ENCODE results near the gene SLC10A7.

SLC10A7 gene

GRCh38 chr4:146299607-146300006 is 222.1 kb downstream of the SLC10A7 start:
- H3K18ac ChIP-seq (ENCODE audit: low read depth in 1 of 2, low read length in 2 of 2), result no peak overlapping the region
- H3K14ac ChIP-seq (ENCODE audit: low read length in 2 of 2), result no peak overlapping the region
- H4K8ac ChIP-seq (ENCODE audit: low read length), result no peak overlapping the region
- no peak overlapping the region for H3K4ac ChIP-seq (ENCODE audit: low read depth in 1 of 2, low read length in 2 of 2)
- no peak overlapping the region for H2BK5ac ChIP-seq (ENCODE audit: low read depth, low read length, poor library complexity, severe bottlenecking)
- H2BK12ac ChIP-seq (ENCODE audit: low read length in 2 of 2), result no peak overlapping the region
- no peak overlapping the region for H2BK120ac ChIP-seq (ENCODE audit: low read depth, low read length)
- H3K9ac ChIP-seq (ENCODE audit: low read length), result no peak overlapping the region
- no peak overlapping the region for H2AK5ac ChIP-seq (ENCODE audit: low read length, severe bottlenecking)
- H2AFZ ChIP-seq (ENCODE audit: low read depth, low read length), result no peak overlapping the region
- WGBS, result 93% methylated on average over 3 of the region's 3 CpGs
- no peaks in the 10 kb centered on the region for H3K4me1 ChIP-seq (ENCODE audit: control insufficient read depth, insufficient read depth, low read depth, low read length)
- H3K23ac ChIP-seq (ENCODE audit: low read length in 2 of 2), result no peak overlapping the region
- no peak for DNase-seq
- no peak overlapping the region for H3K27ac ChIP-seq (ENCODE audit: low read length, poor library complexity, severe bottlenecking)
- H3K9me3 ChIP-seq (ENCODE audit: control insufficient read depth, low read length), result peaks cover 2% of the 10 kb centered on the region
- H3K36me3 ChIP-seq (ENCODE audit: control insufficient read depth in 1 of 2, insufficient read depth in 2 of 2, low read depth in 1 of 2, low read length in 2 of 2), result no peaks in the 10 kb centered on the region
- H3K4me2 ChIP-seq (ENCODE audit: low read length, poor library complexity, severe bottlenecking), result no peak overlapping the region
- H3K4me3 ChIP-seq (ENCODE audit: insufficient read depth in 1 of 2, low read depth in 1 of 2, low read length in 2 of 2), result no peak overlapping the region
- no peaks in the 10 kb centered on the region for H3K79me1 ChIP-seq (replicated peaks; ENCODE audit: low read length, poor library complexity, severe bottlenecking)
- H3K27me3 ChIP-seq (ENCODE audit: control insufficient read depth in 1 of 2, insufficient read depth in 1 of 2, low read length in 2 of 2), result no peaks in the 10 kb centered on the region
- H2BK15ac ChIP-seq (ENCODE audit: low read depth, poor library complexity, severe bottlenecking), result no peak overlapping the region
- H4K91ac ChIP-seq (ENCODE audit: low read length), result no peak overlapping the region

DNA sequence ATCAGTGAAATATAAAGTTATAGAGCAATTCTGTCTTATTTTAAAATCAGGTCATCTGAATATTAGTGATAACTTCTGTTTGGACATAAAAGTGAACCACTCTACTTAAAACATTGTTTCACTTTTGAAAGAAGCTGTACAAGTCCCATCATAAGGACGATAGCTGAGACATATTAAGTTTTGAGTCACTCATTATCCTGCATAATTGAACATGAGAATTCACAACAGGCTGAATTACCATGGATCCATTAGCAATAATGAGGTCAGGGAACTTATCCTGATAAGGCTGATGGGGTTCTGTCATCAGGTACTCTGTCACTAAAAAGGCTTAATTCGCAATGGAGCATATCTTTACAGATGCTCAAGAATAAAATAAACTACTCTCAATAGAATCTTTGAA is 227.0 kb downstream of the SLC10A7 start:
- Histone ChIP-seq H4K8ac (ENCODE audit: low read length) (no peak overlapping the region), H3K4me2 (ENCODE audit: low read length, poor library complexity, severe bottlenecking) (no peak overlapping the region), H3K9me3 (ENCODE audit: control insufficient read depth, low read length) (no peaks in the 10 kb centered on the region), H3K27me3 (ENCODE audit: control insufficient read depth in 1 of 2, insufficient read depth in 1 of 2, low read length in 2 of 2) (no peaks in the 10 kb centered on the region), H3K36me3 (ENCODE audit: control insufficient read depth in 1 of 2, insufficient read depth in 2 of 2, low read depth in 1 of 2, low read length in 2 of 2) (no peaks in the 10 kb centered on the region), H3K9ac (ENCODE audit: low read length) (no peak overlapping the region), H3K79me1 (replicated peaks; ENCODE audit: low read length, poor library complexity, severe bottlenecking) (no peaks in the 10 kb centered on the region), H2BK12ac (ENCODE audit: low read length in 2 of 2) (no peak overlapping the region), H4K91ac (ENCODE audit: low read length) (no peak overlapping the region), H3K23ac (ENCODE audit: low read length in 2 of 2) (no peak overlapping the region), H3K4me3 (ENCODE audit: insufficient read depth in 1 of 2, low read depth in 1 of 2, low read length in 2 of 2) (no peak overlapping the region), H3K4me1 (ENCODE audit: control insufficient read depth, insufficient read depth, low read depth, low read length) (no peaks in the 10 kb centered on the region), H2BK15ac (ENCODE audit: low read depth, poor library complexity, severe bottlenecking) (no peak overlapping the region), H3K27ac (ENCODE audit: low read length, poor library complexity, severe bottlenecking) (no peak overlapping the region), H2BK120ac (ENCODE audit: low read depth, low read length) (no peak overlapping the region), H3K14ac (ENCODE audit: low read length in 2 of 2) (no peak overlapping the region), H3K4ac (ENCODE audit: low read depth in 1 of 2, low read length in 2 of 2) (no peak overlapping the region), H2AFZ (ENCODE audit: low read depth, low read length) (no peak overlapping the region), H2AK5ac (ENCODE audit: low read length, severe bottlenecking) (no peak overlapping the region), H3K18ac (ENCODE audit: low read depth in 1 of 2, low read length in 2 of 2) (no peak overlapping the region), H2BK5ac (ENCODE audit: low read depth, low read length, poor library complexity, severe bottlenecking) (no peak overlapping the region)
- DNase-seq, result no peak
- 100% methylated on average over 2 of the region's 2 CpGs for WGBS

DNA sequence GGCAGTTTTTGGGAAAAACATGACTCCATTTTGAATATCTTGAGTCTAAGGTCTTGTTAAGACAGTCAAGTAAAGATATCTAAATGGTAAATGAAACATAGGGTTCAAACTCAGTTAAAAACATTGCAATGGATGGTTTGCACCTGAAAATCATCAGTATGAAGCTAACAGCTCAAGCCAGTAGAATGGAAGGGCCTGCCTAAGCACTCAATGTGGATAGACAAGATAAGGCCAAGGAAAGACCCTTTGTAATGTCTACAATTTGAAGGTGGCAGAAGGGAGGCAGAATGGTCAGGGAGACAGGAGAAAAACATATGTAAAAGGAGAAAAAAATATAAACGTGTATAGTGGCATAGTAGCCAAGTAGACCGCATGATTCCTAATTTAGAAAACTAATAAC is 229.2 kb downstream of the SLC10A7 start:
- H3K9me3 ChIP-seq (ENCODE audit: control insufficient read depth, low read length), result no peaks in the 10 kb centered on the region
- H3K23ac ChIP-seq (ENCODE audit: low read length in 2 of 2), result no peak overlapping the region
- H2BK15ac ChIP-seq (ENCODE audit: low read depth, poor library complexity, severe bottlenecking), result no peak overlapping the region
- H3K9ac ChIP-seq (ENCODE audit: low read length), result no peak overlapping the region
- no peak overlapping the region for H2BK120ac ChIP-seq (ENCODE audit: low read depth, low read length)
- H3K4me3 ChIP-seq (ENCODE audit: insufficient read depth in 1 of 2, low read depth in 1 of 2, low read length in 2 of 2), result no peak overlapping the region
- H4K8ac ChIP-seq (ENCODE audit: low read length), result no peak overlapping the region
- no peak overlapping the region for H2BK5ac ChIP-seq (ENCODE audit: low read depth, low read length, poor library complexity, severe bottlenecking)
- H3K79me1 ChIP-seq (replicated peaks; ENCODE audit: low read length, poor library complexity, severe bottlenecking), result no peaks in the 10 kb centered on the region
- WGBS, result no CpG with 5 or more reads among the region's 2 CpGs
- no peak overlapping the region for H3K4me2 ChIP-seq (ENCODE audit: low read length, poor library complexity, severe bottlenecking)
- no peak overlapping the region for H3K4ac ChIP-seq (ENCODE audit: low read depth in 1 of 2, low read length in 2 of 2)
- no peak overlapping the region for H4K91ac ChIP-seq (ENCODE audit: low read length)
- H3K27ac ChIP-seq (ENCODE audit: low read length, poor library complexity, severe bottlenecking), result no peak overlapping the region
- no peak overlapping the region for H2AFZ ChIP-seq (ENCODE audit: low read depth, low read length)
- no peaks in the 10 kb centered on the region for H3K4me1 ChIP-seq (ENCODE audit: control insufficient read depth, insufficient read depth, low read depth, low read length)
- no peak overlapping the region for H2AK5ac ChIP-seq (ENCODE audit: low read length, severe bottlenecking)
- H3K18ac ChIP-seq (ENCODE audit: low read depth in 1 of 2, low read length in 2 of 2), result no peak overlapping the region
- H2BK12ac ChIP-seq (ENCODE audit: low read length in 2 of 2), result no peak overlapping the region
- H3K14ac ChIP-seq (ENCODE audit: low read length in 2 of 2), result no peak overlapping the region
- no peaks in the 10 kb centered on the region for H3K36me3 ChIP-seq (ENCODE audit: control insufficient read depth in 1 of 2, insufficient read depth in 2 of 2, low read depth in 1 of 2, low read length in 2 of 2)
- no peaks in the 10 kb centered on the region for H3K27me3 ChIP-seq (ENCODE audit: control insufficient read depth in 1 of 2, insufficient read depth in 1 of 2, low read length in 2 of 2)
- no peak for DNase-seq

DNA sequence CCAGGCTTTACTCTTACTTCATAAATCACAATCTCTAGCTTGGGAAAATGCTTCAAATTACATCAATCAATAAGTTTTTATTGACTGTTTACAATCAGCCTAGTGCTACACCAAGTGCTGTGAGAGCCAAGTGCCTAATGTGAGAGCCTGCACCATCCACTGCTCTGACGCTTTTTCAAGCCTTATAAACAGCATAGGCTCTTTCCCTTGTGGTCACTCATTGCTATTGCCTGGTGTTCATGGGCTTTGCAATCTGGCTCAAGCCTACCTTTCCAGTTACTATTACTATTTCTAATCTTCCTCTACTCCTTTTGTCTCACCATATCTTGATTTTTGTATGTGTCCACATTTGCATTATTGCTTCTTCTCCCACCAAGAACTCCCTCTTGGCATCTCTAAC is 230.4 kb downstream of the SLC10A7 start:
- no peak overlapping the region for H3K4me2 ChIP-seq (ENCODE audit: low read length, poor library complexity, severe bottlenecking)
- no peak overlapping the region for H4K91ac ChIP-seq (ENCODE audit: low read length)
- no peak overlapping the region for H2BK15ac ChIP-seq (ENCODE audit: low read depth, poor library complexity, severe bottlenecking)
- H3K18ac ChIP-seq (ENCODE audit: low read depth in 1 of 2, low read length in 2 of 2), result no peak overlapping the region
- H3K27ac ChIP-seq (ENCODE audit: low read length, poor library complexity, severe bottlenecking), result no peak overlapping the region
- WGBS, result 90% methylated on average over 1 of the region's 1 CpG
- H2BK120ac ChIP-seq (ENCODE audit: low read depth, low read length), result no peak overlapping the region
- no peaks in the 10 kb centered on the region for H3K79me1 ChIP-seq (replicated peaks; ENCODE audit: low read length, poor library complexity, severe bottlenecking)
- no peak overlapping the region for H2AFZ ChIP-seq (ENCODE audit: low read depth, low read length)
- H2BK12ac ChIP-seq (ENCODE audit: low read length in 2 of 2), result no peak overlapping the region
- no peak overlapping the region for H3K14ac ChIP-seq (ENCODE audit: low read length in 2 of 2)
- no peak overlapping the region for H4K8ac ChIP-seq (ENCODE audit: low read length)
- H3K4me3 ChIP-seq (ENCODE audit: insufficient read depth in 1 of 2, low read depth in 1 of 2, low read length in 2 of 2), result no peak overlapping the region
- no peaks in the 10 kb centered on the region for H3K27me3 ChIP-seq (ENCODE audit: control insufficient read depth in 1 of 2, insufficient read depth in 1 of 2, low read length in 2 of 2)
- no peak overlapping the region for H3K9ac ChIP-seq (ENCODE audit: low read length)
- H2AK5ac ChIP-seq (ENCODE audit: low read length, severe bottlenecking), result no peak overlapping the region
- H3K36me3 ChIP-seq (ENCODE audit: control insufficient read depth in 1 of 2, insufficient read depth in 2 of 2, low read depth in 1 of 2, low read length in 2 of 2), result no peaks in the 10 kb centered on the region
- H3K4me1 ChIP-seq (ENCODE audit: control insufficient read depth, insufficient read depth, low read depth, low read length), result no peaks in the 10 kb centered on the region
- no peak for DNase-seq
- H3K9me3 ChIP-seq (ENCODE audit: control insufficient read depth, low read length), result no peaks in the 10 kb centered on the region
- H3K4ac ChIP-seq (ENCODE audit: low read depth in 1 of 2, low read length in 2 of 2), result no peak overlapping the region
- H2BK5ac ChIP-seq (ENCODE audit: low read depth, low read length, poor library complexity, severe bottlenecking), result no peak overlapping the region
- H3K23ac ChIP-seq (ENCODE audit: low read length in 2 of 2), result no peak overlapping the region

Data from mesenchymal stem cell (in vitro differentiated cells and primary cell).